ENCODE data around the gene NDUFS8.

Gene NDUFS8

DNA sequence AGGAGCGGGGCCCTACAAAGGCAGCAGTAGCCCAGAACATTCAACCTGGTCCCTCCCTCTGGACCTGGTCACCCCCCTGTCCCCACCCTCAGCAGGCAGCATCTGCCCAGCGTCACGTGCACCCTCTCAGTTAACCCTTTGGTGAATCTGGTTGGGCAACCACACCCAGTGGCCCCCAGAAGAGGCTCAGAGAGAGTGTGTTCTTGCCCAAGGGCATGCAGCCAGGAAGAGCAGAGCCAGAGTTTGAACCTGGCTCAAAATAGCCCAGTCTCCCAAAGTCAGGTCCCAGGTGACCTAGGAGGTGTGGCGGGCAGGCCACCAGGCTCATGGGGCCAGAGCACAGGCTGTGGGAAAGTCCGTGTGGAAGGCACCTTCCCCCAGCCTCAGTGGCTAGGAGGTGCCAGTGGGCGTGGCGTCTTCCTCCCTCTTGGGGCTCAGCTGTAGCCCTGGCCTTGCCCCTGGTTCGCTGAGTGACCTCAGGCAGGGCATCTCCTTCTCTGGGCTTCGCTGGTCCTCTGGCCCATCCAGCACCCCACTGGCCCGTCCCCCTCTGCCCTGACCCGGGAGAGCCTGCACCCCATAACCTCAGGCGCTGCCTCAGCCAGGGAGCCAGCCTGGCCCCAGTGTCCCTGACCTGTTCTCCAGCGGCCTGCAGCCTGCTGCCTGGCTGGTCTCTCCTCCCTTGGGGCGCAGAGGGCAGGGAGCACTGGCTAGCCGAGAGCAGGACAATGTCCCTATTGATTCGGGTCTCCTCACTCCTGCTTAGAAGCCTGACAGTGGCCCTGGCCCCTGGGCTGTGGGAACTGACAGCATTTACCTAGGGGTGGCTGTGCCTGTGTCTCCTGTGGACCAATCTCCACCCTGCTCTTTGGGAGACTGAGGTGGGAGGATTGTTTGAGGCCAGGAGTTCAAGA lies 13.3 kb upstream of the NDUFS8 start:
- DNase-seq: no peak

DNA sequence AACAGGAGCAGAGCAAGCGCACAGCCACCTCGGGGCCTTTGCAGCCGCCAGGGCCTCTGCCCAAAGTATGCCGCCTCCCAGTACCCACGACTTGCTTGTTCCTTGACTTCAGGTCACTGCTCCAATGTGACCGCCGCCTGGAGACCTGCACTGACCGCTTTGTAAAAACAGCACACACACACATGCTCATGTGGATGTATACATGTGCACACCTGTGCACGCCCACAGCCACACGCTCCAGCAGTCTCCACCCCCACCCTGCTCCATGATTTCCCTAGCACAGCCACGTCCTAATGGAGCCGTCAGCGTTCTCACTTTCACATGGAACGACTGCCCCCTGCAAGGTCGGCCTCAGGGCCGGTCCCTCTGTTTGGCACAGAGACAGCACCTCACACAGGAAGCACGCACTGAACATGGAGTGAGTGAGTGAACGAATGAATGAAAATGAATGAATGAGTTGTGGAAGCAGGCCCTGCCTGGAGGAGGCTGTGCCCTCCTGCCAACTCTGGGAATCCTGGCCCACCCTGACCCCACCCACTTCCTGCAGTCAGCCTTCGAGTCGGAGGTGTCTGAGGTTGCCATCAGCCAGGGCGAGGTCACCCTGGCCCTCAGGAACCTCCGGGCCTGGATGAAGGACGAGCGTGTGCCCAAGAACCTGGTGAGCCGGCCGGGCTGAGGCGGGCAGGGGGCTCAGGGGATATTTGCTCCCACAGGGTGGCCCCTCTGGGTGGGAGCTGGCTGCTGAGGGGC lies 12.3 kb upstream of the NDUFS8 start:
- DNase-seq: no peak

DNA sequence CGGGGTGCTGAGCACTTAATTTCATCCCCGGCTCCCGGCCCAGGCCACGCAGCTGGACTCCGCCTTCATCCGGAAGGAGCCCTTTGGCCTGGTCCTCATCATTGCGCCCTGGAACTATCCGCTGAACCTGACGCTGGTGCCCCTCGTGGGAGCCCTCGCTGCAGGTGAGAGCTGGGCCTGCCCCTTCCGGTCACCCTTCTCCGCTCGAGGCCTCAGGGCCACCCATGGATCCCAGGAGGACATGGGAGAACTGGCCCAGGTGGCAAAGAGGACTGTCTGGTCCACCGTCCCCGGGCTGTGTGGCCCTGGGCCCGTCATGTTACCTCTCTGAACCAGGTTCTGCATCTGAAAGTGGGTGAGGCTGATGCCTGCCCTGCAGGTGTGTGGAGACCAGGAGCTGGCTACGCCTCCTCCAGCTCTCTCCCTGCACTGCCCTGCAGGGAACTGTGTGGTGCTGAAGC lies 11.7 kb upstream of the NDUFS8 start:
- no peak for DNase-seq

DNA sequence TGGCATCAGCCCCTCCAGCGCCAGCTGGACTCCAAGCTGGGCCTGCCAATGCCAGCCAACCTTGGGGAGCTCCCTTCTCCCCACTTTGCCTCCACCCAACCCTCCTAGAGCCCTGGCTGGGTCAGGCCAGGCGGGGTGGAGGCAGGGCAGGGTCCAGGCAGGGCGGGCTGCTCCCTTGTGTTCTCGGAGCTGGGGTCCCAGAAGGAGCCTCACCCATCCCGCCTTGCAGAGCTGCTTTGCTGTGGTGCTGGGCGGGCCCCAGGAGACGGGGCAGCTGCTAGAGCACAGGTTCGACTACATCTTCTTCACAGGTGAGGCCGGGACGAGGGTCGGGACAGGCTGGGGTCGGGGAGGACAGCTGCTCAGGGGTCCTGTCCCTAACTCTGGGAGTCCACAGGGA lies 11.0 kb upstream of the NDUFS8 start:
- DNase-seq: no peak

DNA sequence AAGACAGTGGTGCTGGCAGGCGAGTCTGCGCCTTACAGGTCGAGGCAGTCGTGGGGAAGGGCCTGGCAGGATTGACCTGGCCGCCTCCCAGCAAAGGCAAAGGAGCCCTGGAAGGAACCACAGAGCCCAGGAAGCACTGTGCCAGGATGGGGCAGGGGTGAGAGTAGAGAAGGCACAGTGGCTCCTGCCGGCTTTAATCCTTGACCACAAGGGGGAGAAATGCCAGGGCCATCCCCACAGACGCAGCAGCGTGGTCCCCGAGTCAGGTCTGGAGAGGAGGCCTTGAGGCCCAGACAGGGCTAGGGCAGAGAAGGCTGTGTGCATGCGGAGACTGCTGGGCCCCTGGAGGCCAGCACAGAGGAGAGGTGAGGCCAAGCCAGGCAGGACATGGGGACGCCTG lies 9.9 kb upstream of the NDUFS8 start:
- no peak for DNase-seq

DNA sequence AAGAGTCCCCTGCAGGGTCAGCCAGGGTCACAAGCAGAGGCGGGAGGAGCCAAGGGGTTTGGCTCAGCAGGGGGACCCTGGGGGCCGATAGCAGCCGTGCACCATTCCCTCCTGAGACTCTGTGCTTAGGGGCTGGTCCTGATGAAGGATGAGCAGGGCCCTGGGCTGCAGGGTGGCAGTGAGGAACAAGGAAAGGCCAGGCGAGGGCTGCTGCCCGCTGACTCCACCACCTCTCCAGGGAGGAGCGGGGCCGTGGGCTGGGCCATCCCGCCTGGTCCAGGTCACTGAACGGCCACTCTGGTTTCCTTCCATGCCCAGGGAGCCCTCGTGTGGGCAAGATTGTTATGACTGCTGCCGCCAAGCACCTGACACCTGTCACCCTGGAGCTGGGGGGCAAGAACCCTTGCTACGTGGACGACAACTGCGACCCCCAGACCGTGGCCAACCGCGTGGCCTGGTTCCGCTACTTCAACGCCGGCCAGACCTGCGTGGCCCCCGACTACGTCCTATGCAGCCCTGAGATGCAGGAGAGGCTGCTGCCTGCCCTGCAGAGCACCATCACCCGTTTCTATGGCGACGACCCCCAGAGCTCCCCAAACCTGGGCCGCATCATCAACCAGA lies 9.2 kb upstream of the NDUFS8 start:
- no peak for DNase-seq

DNA sequence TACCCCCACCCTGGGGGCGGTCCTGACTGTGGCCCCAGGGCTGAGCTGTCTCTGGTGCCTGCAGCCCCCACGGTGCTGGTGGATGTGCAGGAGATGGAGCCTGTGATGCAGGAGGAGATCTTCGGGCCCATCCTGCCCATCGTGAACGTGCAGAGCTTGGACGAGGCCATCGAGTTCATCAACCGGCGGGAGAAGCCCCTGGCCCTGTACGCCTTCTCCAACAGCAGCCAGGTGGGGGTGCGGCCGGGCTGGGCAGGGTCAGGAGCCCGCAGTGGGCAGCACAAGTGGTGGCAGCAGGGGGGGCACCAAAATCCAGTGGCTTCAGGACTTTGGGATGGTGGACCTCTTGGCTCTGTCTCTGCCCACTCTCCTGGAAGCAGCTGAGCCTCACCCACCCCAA lies 8.0 kb upstream of the NDUFS8 start:
- no peak for DNase-seq

DNA sequence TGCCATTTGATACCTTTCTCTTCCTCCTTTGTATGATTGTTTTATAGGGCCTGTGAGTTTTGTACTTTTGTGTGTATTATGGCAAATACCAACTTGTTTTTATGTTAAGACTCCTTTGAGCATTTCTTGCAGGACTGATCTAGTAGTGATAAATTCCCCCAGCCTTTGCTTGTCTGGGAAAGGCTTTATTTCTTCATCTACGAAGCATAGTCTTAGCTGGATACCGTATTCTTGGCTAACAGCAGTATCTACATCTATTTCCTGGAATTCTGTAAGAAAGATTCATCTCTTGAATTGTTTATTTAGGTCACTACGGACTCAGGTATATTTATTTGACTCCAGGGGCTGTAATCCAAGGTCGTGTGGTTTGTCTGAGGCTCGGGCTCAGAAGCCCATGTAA lies 6.0 kb upstream of the NDUFS8 start:
- DNase-seq: no peak

DNA sequence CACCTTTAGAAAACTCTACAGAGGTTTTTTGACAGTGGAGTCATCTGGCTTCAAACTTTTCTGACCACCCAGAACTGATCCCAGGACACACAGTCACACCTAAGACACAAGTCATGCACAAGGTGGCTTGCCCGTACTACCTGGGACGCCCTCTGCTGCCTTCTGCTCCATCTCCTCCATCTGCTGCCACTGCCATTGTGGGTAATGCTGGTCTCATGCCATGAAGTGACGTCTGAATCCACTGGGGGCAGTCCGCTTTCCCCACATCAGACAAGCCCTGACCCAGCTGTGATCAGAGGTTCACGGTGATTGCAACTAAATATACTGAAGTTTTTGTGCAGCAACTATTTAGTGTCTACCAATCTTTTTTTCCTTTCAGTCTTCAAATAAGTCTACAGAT lies 5.4 kb upstream of the NDUFS8 start:
- no peak for DNase-seq

DNA sequence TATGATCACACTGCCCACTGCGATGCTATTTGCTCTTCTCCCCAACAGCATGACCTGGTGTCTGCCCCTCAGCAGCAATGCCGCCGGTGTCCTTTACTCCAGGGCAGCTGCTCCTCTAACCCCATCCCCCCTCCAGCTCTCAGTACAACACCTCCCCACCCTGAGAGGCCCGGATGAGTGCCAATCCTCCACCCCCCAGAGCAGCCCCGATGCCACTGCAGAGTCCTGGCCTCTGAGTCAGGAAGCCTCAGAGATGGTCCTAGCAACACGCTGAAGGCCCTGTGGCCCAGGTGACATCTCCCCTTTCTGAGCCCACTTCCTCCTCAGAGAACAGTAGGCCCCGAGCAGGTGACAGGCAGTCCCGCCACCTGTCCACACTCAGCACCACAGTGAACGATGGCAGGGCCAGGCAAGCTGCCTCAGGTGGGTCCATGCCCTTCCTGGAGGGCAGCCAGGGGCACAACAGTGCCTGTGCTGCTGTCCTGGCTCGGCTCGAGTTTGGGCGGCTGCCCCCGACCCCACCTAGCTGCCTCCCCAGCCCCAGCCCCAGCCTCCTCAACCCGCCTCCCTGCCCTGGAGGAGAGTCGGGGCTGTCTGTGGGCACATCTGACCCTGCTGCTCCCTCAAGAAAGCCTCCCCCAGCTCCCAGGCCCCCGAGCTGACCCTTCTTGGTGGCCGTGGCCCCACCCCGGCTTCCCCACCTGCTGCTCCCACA lies 3.9 kb upstream of the NDUFS8 start:
- DNase-seq: no peak

DNA sequence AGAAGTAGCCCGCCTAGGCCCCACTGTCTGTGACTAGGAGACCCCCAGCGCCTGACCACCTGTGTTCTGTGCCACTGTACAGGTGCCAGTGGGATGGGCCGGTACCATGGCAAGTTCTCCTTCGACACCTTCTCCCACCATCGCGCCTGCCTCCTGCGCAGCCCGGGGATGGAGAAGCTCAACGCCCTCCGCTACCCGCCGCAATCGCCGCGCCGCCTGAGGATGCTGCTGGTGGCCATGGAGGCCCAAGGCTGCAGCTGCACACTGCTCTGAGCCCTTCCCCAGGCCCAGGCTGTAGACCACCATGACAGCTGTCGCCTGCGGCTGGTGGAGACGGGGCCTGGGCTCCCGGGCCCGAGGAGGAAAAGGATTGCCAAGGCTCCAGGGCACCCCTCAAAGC lies 2.8 kb upstream of the NDUFS8 start:
- DNase-seq: no peak

DNA sequence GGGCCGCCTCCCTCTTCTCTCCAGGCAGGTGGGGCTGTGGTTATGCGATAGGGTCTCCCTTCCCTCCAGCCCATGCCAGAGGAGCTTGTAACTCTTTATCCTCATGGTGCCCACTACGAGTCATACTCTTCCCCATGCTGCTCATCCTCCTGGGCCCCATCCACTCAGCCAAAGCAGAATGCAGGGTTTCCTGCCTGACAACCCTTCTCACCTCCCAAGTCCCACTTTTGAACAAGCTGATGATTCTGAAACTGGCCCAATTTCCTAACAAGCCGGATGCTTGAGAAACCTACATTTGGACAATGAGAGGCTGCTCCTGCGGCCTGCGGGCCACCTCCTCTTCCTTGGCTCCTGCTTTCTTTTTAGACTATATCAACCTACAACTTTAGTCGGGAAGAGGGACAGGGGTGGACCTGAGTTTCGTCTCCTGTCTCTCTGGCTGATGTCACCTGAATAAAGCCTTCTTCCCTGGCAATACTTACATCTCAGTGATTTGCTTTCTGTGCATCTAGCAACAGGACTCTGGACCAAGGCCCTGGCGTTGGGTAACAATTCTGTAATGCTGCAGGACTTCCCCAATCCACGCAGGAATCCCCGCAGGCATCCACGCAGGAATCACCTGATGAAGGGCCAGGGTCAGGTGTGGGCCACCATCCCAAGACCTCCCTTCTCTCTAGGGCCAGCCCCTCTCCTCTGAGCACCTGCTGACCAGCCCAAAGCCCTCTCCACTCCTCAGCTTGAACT lies 1.5 kb upstream of the NDUFS8 start:
- no peak for DNase-seq

DNA sequence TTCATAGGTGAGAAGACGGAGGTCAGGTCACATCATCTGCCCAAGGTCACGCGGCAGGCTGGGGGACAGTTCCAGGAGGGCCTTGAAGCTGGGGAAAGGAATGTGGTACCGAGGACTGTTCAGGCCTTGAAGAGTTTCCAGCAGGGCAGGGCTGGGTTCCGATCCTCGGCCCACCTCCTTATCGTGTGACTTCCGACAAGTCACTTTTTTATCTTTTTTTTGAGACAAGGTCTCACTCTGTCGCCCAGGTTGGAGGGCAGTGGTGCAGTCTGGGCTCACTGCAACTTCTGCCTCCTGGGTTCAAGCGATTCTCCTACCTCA lies 623 bp downstream of the NDUFS8 start:
- no peak for DNase-seq

DNA sequence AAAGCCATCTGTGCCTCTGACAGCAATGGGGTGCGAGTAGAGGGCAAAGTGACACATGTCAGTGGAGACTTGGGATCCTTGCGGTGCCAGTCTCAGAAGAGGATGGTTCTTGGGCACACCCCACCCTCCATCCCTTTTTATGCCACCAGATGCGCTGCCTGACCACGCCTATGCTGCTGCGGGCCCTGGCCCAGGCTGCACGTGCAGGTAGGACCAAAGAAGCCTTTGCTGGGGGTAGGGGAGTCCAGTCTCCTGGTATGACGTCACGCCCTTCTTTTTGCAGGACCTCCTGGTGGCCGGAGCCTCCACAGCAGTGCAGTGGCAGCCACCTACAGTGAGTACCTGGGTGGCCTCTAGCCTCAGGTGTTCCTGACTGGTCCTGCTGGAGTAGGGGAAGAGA lies 1.5 kb downstream of the NDUFS8 start:
- DNase-seq: no peak

DNA sequence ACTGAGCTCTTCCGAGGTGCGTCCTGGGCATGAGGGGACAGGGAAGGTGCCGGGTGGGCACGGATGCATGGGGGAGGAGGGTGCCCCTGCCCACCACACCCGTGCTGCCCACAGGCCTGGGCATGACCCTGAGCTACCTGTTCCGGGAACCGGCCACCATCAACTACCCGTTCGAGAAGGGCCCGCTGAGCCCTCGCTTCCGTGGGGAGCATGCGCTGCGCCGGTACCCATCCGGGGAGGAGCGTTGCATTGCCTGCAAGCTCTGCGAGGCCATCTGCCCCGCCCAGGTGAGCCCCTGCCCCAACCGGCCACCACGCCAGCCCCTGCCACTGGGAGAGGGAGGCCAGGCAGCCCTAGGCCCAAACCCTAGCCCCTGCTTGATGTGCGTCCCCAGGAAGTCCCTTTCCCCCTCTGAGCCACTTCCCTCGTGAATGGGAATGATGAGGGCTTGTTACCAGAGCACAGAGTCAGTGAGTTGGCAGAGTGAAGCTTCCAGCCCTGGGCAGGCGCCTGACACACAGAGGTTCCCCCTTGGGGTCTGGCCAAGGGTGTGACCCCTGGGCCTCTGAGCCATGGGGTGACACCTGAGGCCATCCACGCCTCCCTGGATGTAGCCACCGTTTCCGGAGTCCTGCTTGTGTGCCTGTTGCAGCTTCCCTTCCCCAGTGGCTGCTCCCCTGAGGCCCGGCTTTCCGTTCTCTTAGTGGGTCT lies 2.7 kb downstream of the NDUFS8 start:
- no peak for DNase-seq

DNA sequence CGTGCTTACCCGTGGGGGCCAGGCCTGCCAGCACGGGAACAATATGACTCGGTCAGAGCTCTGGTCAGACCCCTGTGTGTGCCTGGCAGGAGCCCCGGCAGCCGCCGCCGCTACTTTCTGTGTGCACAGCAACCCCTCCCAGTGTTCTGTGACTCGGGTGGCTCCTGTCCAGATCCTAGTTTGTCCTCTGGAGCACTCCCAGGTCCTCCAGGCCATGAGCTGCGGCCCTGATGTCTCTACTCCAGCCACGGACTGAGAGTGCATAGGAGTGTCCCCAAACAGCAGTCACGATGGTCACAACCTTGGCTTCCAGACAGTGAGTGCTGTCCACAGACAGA lies 3.2 kb downstream of the NDUFS8 start:
- DNase-seq: no peak

DNA sequence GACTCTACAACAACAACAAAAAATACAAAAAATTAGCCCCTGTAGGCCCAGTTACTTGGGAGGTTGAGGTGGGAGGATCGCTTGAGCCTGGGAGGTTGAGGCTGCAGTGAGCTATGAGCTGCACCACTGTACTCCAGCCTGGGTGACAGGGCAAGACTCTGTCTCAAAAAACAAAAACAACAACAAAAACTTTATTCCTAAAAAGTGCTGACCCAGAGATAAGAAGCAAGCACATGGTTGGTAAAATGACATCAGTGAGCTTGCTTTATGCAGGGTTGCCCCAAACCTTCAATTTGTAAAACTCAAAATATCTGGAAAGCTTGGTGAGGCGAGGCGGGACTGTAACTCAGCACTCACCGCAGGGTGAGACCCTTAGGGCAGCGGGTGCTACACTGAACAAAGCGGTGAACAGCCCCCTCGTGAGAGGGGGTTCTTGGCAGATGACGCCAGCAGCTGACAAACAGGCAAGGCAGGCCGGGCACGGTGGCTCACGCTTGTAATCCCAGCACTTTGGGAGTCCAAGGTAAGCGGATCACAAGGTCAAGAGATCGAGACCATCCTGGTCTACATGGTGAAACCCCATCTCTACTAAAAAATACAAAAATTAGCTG lies 4.9 kb downstream of the NDUFS8 start:
- no peak for DNase-seq

DNA sequence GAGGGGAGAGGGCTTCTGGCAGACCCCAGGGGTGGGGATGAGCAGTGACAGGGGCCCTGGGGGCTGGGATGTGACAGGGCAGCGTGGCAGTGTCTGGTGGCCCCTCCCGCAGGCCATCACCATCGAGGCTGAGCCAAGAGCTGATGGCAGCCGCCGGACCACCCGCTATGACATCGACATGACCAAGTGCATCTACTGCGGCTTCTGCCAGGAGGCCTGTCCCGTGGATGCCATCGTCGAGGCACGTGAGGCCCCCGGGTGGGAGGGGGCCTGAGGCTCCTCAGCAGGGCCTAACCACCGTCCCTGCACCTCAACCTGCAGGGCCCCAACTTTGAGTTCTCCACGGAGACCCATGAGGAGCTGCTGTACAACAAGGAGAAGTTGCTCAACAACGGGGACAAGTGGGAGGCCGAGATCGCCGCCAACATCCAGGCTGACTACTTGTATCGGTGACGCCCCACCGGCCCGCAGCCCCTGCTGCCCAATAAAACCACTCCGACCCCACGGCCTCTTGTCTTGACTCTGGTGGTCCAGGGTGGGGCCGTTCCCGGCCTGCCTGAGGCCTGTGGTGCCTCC lies 5.7 kb downstream of the NDUFS8 start:
- no peak for DNase-seq

DNA sequence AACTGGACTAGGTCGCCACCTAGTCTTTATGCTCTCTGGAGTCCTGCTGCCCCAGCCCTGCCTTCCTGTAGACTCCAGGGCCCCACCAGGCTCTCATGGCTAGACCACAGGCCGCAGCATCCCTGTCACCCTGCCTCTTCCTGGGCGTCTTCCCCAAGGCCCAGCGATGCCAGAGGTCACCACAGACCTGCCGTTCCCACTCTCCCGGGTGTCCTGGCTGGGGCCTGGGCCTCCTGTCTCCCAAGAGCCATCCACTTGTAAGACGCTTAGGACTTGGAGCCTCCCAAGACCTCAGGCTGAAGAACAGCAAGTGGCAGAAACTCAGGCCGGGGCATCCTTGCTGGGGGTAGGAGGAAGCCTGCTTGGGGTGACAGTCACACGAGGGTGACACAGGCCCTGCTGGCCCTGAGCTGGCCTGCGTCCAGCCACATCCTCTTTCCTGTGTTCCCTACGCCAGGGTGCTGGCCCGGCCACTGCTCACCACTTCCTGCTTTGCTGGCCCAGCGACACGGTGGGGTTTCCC lies 6.3 kb downstream of the NDUFS8 start:
- no peak for DNase-seq

DNA sequence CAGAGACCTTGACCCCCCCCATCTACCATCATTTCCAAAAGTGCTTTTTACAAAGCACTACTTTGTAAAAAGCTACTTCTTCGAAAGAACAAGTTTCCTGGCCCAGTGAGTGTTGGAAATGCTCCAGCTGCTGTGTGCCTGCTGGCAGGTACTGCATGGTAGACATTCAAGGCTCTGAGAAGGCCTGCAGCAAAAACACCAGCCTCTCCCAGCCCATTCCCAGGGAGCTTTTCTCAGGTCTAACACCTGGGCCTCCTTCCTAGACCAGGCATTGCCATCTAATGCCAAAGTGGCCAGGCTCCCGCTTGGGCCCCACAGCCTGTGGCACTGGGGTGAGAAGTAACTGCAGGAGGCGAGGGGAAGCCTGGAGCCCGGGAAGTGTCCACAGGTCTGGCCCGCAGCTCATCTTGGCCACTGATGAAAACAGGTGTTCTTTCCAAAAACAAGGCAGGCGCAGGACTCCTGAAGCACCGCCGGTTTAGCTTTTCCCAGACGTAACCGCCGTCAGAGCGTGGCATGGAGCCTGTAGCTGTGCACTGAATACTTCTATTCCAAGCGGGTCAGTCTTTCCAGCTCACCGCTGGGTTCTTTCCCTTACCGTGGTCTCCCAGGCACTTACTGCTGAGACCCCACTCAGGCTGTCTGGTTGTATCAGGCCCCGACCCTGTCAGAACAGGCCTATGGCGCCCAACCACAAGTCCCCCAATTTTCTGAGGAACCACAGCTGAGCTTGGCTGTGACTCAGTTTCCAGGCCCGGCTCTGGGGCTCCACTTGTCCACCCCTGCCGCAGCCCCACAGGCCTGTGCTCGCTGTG lies 7.1 kb downstream of the NDUFS8 start:
- no peak for DNase-seq

Measured in activated naive CD4-positive, alpha-beta T cell treated with anti-CD3 and anti-CD28 coated beads, Interleukin-2, amount 50 U/mL, for 16 hours (primary cell).